ENCODE results near the gene GRID1. TPM values are rescaled to one million over a fixed set of nuclear protein-coding genes. Genes with fewer than 3 reads are reported as not detected.

The GRID1 gene
- total RNA-seq, 1 experiment from 2014 or later, result 0.37 TPM

DNA sequence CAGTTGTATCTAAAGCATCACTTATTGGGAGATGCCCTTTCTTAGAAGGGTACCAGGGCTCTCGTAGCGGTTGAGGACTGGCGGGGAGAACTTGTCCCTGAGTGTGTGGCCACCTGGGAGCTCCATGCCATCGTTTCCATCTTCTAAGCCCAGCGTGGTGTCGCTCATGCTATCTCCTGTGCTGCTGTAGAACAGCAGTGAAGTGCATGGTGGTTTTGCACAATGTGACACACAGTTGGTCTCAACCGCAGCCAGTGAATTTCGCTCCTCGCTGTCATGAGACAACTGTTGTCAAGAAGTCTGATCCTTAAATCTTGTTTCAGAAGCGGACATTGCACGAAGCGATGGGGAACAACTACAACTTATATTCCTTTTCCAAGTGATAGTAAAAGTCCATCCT, 283.4 kb downstream of the GRID1 start:
- no peak for TF ChIP-seq SP1 (CRISPR knock-in tag; conservative IDR thresholded peaks at IDR 0.05)
- TF ChIP-seq MYBL2 (CRISPR knock-in tag; IDR thresholded peaks at IDR 0.05), result no peak
- TF ChIP-seq ZNF232 (CRISPR knock-in tag; IDR thresholded peaks at IDR 0.05), result no peak
- TF ChIP-seq, protein P1, sequence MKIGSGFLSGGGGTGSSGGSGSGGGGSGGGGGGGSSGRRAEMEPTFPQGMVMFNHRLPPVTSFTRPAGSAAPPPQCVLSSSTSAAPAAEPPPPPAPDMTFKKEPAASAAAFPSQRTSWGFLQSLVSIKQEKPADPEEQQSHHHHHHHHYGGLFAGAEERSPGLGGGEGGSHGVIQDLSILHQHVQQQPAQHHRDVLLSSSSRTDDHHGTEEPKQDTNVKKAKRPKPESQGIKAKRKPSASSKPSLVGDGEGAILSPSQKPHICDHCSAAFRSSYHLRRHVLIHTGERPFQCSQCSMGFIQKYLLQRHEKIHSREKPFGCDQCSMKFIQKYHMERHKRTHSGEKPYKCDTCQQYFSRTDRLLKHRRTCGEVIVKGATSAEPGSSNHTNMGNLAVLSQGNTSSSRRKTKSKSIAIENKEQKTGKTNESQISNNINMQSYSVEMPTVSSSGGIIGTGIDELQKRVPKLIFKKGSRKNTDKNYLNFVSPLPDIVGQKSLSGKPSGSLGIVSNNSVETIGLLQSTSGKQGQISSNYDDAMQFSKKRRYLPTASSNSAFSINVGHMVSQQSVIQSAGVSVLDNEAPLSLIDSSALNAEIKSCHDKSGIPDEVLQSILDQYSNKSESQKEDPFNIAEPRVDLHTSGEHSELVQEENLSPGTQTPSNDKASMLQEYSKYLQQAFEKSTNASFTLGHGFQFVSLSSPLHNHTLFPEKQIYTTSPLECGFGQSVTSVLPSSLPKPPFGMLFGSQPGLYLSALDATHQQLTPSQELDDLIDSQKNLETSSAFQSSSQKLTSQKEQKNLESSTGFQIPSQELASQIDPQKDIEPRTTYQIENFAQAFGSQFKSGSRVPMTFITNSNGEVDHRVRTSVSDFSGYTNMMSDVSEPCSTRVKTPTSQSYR (CRISPR knock-in tag; IDR thresholded peaks at IDR 0.05), result no peak
- TF ChIP-seq E2F1 (CRISPR knock-in tag; IDR thresholded peaks at IDR 0.05), result no peak
- TF ChIP-seq PRDM15 (CRISPR knock-in tag; IDR thresholded peaks at IDR 0.05), result no peak
- TF ChIP-seq GABPB1 (CRISPR knock-in tag; IDR thresholded peaks at IDR 0.05), result no peak
- TF ChIP-seq E2F5 (CRISPR knock-in tag; IDR thresholded peaks at IDR 0.05), result no peak
- no peak for TF ChIP-seq NR2C2 (CRISPR knock-in tag; IDR thresholded peaks at IDR 0.05)
- TF ChIP-seq, protein P2, sequence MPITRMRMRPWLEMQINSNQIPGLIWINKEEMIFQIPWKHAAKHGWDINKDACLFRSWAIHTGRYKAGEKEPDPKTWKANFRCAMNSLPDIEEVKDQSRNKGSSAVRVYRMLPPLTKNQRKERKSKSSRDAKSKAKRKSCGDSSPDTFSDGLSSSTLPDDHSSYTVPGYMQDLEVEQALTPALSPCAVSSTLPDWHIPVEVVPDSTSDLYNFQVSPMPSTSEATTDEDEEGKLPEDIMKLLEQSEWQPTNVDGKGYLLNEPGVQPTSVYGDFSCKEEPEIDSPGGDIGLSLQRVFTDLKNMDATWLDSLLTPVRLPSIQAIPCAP (CRISPR knock-in tag; IDR thresholded peaks at IDR 0.05), result no peak
- TF ChIP-seq ZNF317 (CRISPR knock-in tag; IDR thresholded peaks at IDR 0.05; ENCODE audit: borderline replicate concordance, low read depth), result no peak
- no peak for TF ChIP-seq CDX4 (CRISPR knock-in tag; IDR thresholded peaks at IDR 0.05; ENCODE audit: borderline replicate concordance)
- TF ChIP-seq ELF4 (CRISPR knock-in tag; IDR thresholded peaks at IDR 0.05; ENCODE audit: low read depth), result no peak
- no peak for TF ChIP-seq PRRX2 (CRISPR knock-in tag; IDR thresholded peaks at IDR 0.05)
- TF ChIP-seq IRF2 (CRISPR knock-in tag; IDR thresholded peaks at IDR 0.05; ENCODE audit: borderline replicate concordance, low read depth), result no peak
- TF ChIP-seq SOX15 (CRISPR knock-in tag; IDR thresholded peaks at IDR 0.05), result no peak
- no peak for TF ChIP-seq USF1 (CRISPR knock-in tag; IDR thresholded peaks at IDR 0.05)
- no peak overlapping the region for H3K4me3 Mint-ChIP-seq
- ChIA-PET CTCF (no interaction called here), POLR2A (no interaction called here)
- peaks cover 13% of the 10 kb centered on the region for H3K4me1 Mint-ChIP-seq
- H3K9me3 Mint-ChIP-seq, result no peaks in the 10 kb centered on the region
- H3K27ac Mint-ChIP-seq, result no peak overlapping the region
- ATAC-seq, result no peak
- DNase-seq (ENCODE audit: low spot score), result no peak
- no peaks in the 10 kb centered on the region for H3K36me3 Mint-ChIP-seq
- H3K27me3 Mint-ChIP-seq (ENCODE audit: low read depth), result no peaks in the 10 kb centered on the region; the same call in 1 of the 2 replicates

All from WTC11 (cell line).